Adrenal gland (tissue), 5 donors: ENCODE results near the gene ARHGAP10.

ENCODE experiments used
- CTCF ChIP-seq, 6 experiments: fragments of 450-650 bp in 4 of 6; fragments of 200-600 bp in 2 of 6; sonication (generic) in 1 of 6; IDR thresholded peaks; 1 replicate in 5 of 6; 2 replicates in 1 of 6; pipeline versions ENCODE4 v1.5.1 to v1.8.0; 2016 to 2021; ENCODE audit warnings: antibody characterized with exemption in 6 of 6, mild to moderate bottlenecking in 2 of 6, moderate library complexity in 1 of 6
- POLR2A ChIP-seq, 2 donors: fragments of 450-650 bp; IDR thresholded peaks; one replicate each; pipeline ENCODE4 v1.6.1; 2017; ENCODE audit warnings: antibody characterized with exemption in 2 of 2, mild to moderate bottlenecking in 2 of 2, moderate library complexity in 1 of 2
- donor health status: DM: no; HTN: no; CAD: no.

- TF ChIP-seq CTCF (IDR thresholded peaks at IDR 0.05) (no peak), POLR2A (IDR thresholded peaks at IDR 0.05) (no peak)
Observed at GRCh38 chr4:147768113-147768512, 36.2 kb downstream of the ARHGAP10 start.
